Measurements from ENCODE around the gene EYS. TPM values are rescaled to one million over a fixed set of nuclear protein-coding genes. Genes with fewer than 3 reads are reported as not detected.

EYS gene
- total and polyA plus RNA-seq, 8 donors: 0.24 to 0.85 (median 0.55) TPM

GRCh38 chr6:64807785-64808184 is 899.2 kb downstream of the EYS start:
- no peak for ATAC-seq
- Histone ChIP-seq H3K36me3 (no peaks in the 10 kb centered on the region), H3K4me3 (no peak overlapping the region), H3K27me3 (no peaks in the 10 kb centered on the region), H3K4me1 (no peaks in the 10 kb centered on the region), H3K27ac (no peak overlapping the region), H3K9me3 (peaks cover 0 to 3% of the 10 kb centered on the region in 2 donors)
- intact Hi-C loops (cut with DNase I): no loop called here
- DNase-seq: no peak
- TF ChIP-seq CTCF (IDR thresholded peaks at IDR 0.05): no peak

GRCh38 chr6:64803470-64804166 is 903.4 kb downstream of the EYS start:
- H3K27me3 ChIP-seq: no peaks in the 10 kb centered on the region
- peak in 1 of 4 donors; percentile 52 for DNase-seq
- H3K9me3 ChIP-seq: peaks cover 0 to 5% of the 10 kb centered on the region in 2 donors
- no peak overlapping the region for H3K4me3 ChIP-seq
- no peak overlapping the region for H3K27ac ChIP-seq
- H3K4me1 ChIP-seq: no peaks in the 10 kb centered on the region
- H3K36me3 ChIP-seq: no peaks in the 10 kb centered on the region
- intact Hi-C loops (cut with DNase I): no loop called here
- ATAC-seq: no peak
- TF ChIP-seq CTCF (IDR thresholded peaks at IDR 0.05): no peak

- intact Hi-C loops (cut with DNase I): no loop called here
- ATAC-seq: no peak
- no peak for TF ChIP-seq CTCF (IDR thresholded peaks at IDR 0.05)
Observed at GRCh38 chr6:64792534-64792933, 914.5 kb downstream of the EYS start.

GRCh38 chr6:64789476-64789875 is 917.5 kb downstream of the EYS start:
- ATAC-seq (no peak), DNase-seq (no peak)
- H3K36me3 ChIP-seq: no peaks in the 10 kb centered on the region
- no peaks in the 10 kb centered on the region for H3K4me1 ChIP-seq
- H3K27me3 ChIP-seq: no peaks in the 10 kb centered on the region
- intact Hi-C loops (cut with DNase I): no loop called here
- no peak for TF ChIP-seq CTCF (IDR thresholded peaks at IDR 0.05)
- no peaks in the 10 kb centered on the region for H3K9me3 ChIP-seq
- no peak overlapping the region for H3K4me3 ChIP-seq
- no peak overlapping the region for H3K27ac ChIP-seq

More at GRCh38 chr6:64792534-64792933, 914.5 kb downstream of the EYS start:
- Histone ChIP-seq H3K27me3 (no peaks in the 10 kb centered on the region), H3K36me3 (no peaks in the 10 kb centered on the region), H3K4me1 (no peaks in the 10 kb centered on the region), H3K27ac (no peak overlapping the region), H3K9me3 (no peaks in the 10 kb centered on the region), H3K4me3 (no peak overlapping the region)
- DNase-seq: no peak

- Histone ChIP-seq H3K36me3 (no peaks in the 10 kb centered on the region), H3K27me3 (no peaks in the 10 kb centered on the region), H3K4me1 (no peaks in the 10 kb centered on the region), H3K9me3 (no peaks in the 10 kb centered on the region), H3K27ac (no peak overlapping the region), H3K4me3 (no peak overlapping the region)
- no peak for TF ChIP-seq CTCF (IDR thresholded peaks at IDR 0.05)
- intact Hi-C loops (cut with DNase I): no loop called here
- ATAC-seq (no peak), DNase-seq (no peak)
Observed at GRCh38 chr6:64786736-64787135, 920.3 kb downstream of the EYS start.

All from left lung (tissue), 10 donors.